H1 (cell line): ENCODE data around the gene GRK5. TPM values are rescaled to one million over a fixed set of nuclear protein-coding genes. Genes with fewer than 3 reads are reported as not detected.

ENCODE experiments used
- CTCF ChIA-PET: fragments of 300-600 bp; sonication (Branson Sonifier 250); formaldehyde crosslinking; loops from one replicate; lab custom pipeline; 2021; ENCODE audit not compliant: partially characterized antibody; lab: Charles Lee
- POLR2A ChIA-PET: fragments of 300-600 bp; sonication (Branson Sonifier 250); formaldehyde crosslinking; loops from one replicate; lab custom pipeline; 2021; ENCODE audit warnings: inconsistent platforms; ENCODE audit not compliant: partially characterized antibody; lab: Charles Lee
- DNase-seq, 2 experiments: peaks; one replicate each; pipeline versions ENCODE4 v3.0.0 to v3.0.0-alpha.2; 2010 to 2022; ENCODE audit warnings: low spot score in 2 of 2, low read depth in 1 of 2, mixed read lengths in 1 of 2
- FAIRE-seq: peaks from 2 replicates; lab custom pipeline; 2011; peaks lifted over from hg19 to GRCh38; lab: Jason Lieb, UNC
- H2AFZ ChIP-seq: 2 replicates; pipeline ENCODE4 v1.8.1; 2012; ENCODE audit warnings: low read length, inconsistent platforms
- H2AK5ac ChIP-seq: 2 replicates; pipeline ENCODE4 v1.6.1; 2013; ENCODE audit warnings: low read depth, low read length
- H2BK120ac ChIP-seq: replicated peaks from 2 replicates; pipeline ENCODE3; 2013; ENCODE audit warnings: low read depth, low read length, inconsistent platforms
- H2BK12ac ChIP-seq: 2 replicates; pipeline ENCODE4 v1.6.1; 2013; ENCODE audit warnings: low read depth, low read length
- H2BK15ac ChIP-seq: 2 replicates; pipeline ENCODE4 v1.6.1; 2013; ENCODE audit warnings: low read length
- H2BK20ac ChIP-seq: 2 replicates; pipeline ENCODE4 v1.6.1; 2013; ENCODE audit warnings: low read length
- H2BK5ac ChIP-seq: 2 replicates; pipeline ENCODE4 v1.6.1; 2013; ENCODE audit warnings: low read depth, low read length
- H3K14ac ChIP-seq: 2 replicates; pipeline ENCODE4 v1.6.1; 2013; ENCODE audit warnings: inconsistent platforms; ENCODE audit not compliant: insufficient read length
- H3K18ac ChIP-seq: 2 replicates; pipeline ENCODE4 v1.6.1; 2013; ENCODE audit warnings: low read length; ENCODE audit errors: extremely low read depth
- H3K23ac ChIP-seq: 2 replicates; pipeline ENCODE4 v1.6.1; 2013; ENCODE audit warnings: inconsistent platforms; ENCODE audit not compliant: insufficient read length
- H3K23me2 ChIP-seq: 2 replicates; pipeline ENCODE4 v1.6.1; 2013; ENCODE audit warnings: low read depth, low read length
- H3K27ac ChIP-seq: 2 replicates; pipeline ENCODE4 v1.6.1; 2011; ENCODE audit warnings: low read depth, low read length, inconsistent platforms
- H3K27me3 ChIP-seq, 4 experiments: replicated peaks in 1 of 4; 1 replicate in 1 of 4; 2 replicates in 3 of 4; pipeline versions ENCODE4 v1.6.1 to v1.8.1; 2011 to 2013; ENCODE audit warnings: low read length in 3 of 4, mild to moderate bottlenecking in 3 of 4, inconsistent platforms in 2 of 4, mixed read lengths in 2 of 4, moderate library complexity in 1 of 4; ENCODE audit not compliant: control insufficient read depth in 3 of 4, insufficient read depth in 3 of 4; ENCODE audit errors: extremely low read depth in 1 of 4
- H3K36me3 ChIP-seq, 4 experiments: 2 replicates each; pipeline versions ENCODE4 v1.6.1 to v1.8.1; 2011 to 2013; ENCODE audit warnings: mild to moderate bottlenecking in 4 of 4, low read length in 3 of 4, moderate library complexity in 2 of 4, control low read depth in 1 of 4, inconsistent platforms in 1 of 4; ENCODE audit not compliant: insufficient read depth in 4 of 4, control insufficient read depth in 2 of 4
- H3K4ac ChIP-seq: replicated peaks from 2 replicates; pipeline ENCODE3; 2013; ENCODE audit warnings: low read length, low read depth, mixed read lengths, inconsistent platforms; ENCODE audit not compliant: insufficient read length
- H3K4me1 ChIP-seq, 4 experiments: replicated peaks in 1 of 4; 1 replicate in 1 of 4; 2 replicates in 3 of 4; pipeline versions ENCODE4 v1.6.1 to v1.8.1; 2011 to 2013; ENCODE audit warnings: low read length in 3 of 4, inconsistent platforms in 2 of 4, mixed read lengths in 1 of 4; ENCODE audit not compliant: insufficient read depth in 4 of 4, control insufficient read depth in 3 of 4
- H3K4me2 ChIP-seq, 2 experiments: 2 replicates each; pipeline versions ENCODE4 v1.6.1 to v1.8.1; 2011 to 2013; ENCODE audit warnings: low read depth in 2 of 2, low read length in 2 of 2, control low read depth in 1 of 2, inconsistent platforms in 1 of 2, mild to moderate bottlenecking in 1 of 2; ENCODE audit not compliant: insufficient read depth in 1 of 2
- H3K4me3 ChIP-seq, 4 experiments: fragments of 200-600, 300-600 bp in 1 of 4; sonication (generic), shearing (Covaris generic), sonication (Bioruptor Twin) in 1 of 4; 2 replicates each; pipeline versions ENCODE4 v1.5.1 to v1.8.1; 2011 to 2016; ENCODE audit warnings: low read length in 4 of 4, low read depth in 3 of 4, control low read depth in 2 of 4, inconsistent platforms in 2 of 4, mild to moderate bottlenecking in 2 of 4, mixed read lengths in 1 of 4, moderate library complexity in 1 of 4; ENCODE audit not compliant: insufficient read depth in 2 of 4; ENCODE audit errors: extremely low read depth in 1 of 4
- H3K56ac ChIP-seq: replicated peaks from 2 replicates; pipeline ENCODE3; 2013; ENCODE audit warnings: low read depth, mild to moderate bottlenecking, mixed read lengths, low read length, inconsistent platforms; ENCODE audit not compliant: insufficient read length
- H3K79me1 ChIP-seq: 2 replicates; pipeline ENCODE4 v1.6.1; 2013; ENCODE audit warnings: low read depth, low read length, control low read depth
- H3K79me2 ChIP-seq, 2 experiments: 2 replicates each; pipeline versions ENCODE4 v1.6.1 to v1.8.1; 2012 to 2013; ENCODE audit warnings: low read length in 2 of 2, mild to moderate bottlenecking in 2 of 2, inconsistent platforms in 1 of 2; ENCODE audit not compliant: insufficient read depth in 2 of 2, control insufficient read depth in 1 of 2
- H3K9ac ChIP-seq, 4 experiments: replicated peaks in 1 of 4; 1 replicate in 1 of 4; 2 replicates in 3 of 4; pipeline versions ENCODE4 v1.6.1 to v1.8.1; 2011 to 2013; ENCODE audit warnings: low read depth in 3 of 4, low read length in 3 of 4, control low read depth in 2 of 4, mild to moderate bottlenecking in 2 of 4, moderate library complexity in 2 of 4, inconsistent platforms in 1 of 4; ENCODE audit errors: extremely low read depth in 1 of 4
- H3K9me3 ChIP-seq, 2 experiments: 2 replicates each; pipeline versions ENCODE4 v1.6.1 to v1.8.1; 2012 to 2013; ENCODE audit warnings: mild to moderate bottlenecking in 2 of 2, moderate library complexity in 2 of 2, control low read depth in 1 of 2, inconsistent platforms in 1 of 2, low read depth in 1 of 2, low read length in 1 of 2, mixed read lengths in 1 of 2; ENCODE audit not compliant: insufficient read depth in 2 of 2
- H4K20me1 ChIP-seq, 2 experiments: replicated peaks in 1 of 2; 2 replicates each; pipeline versions ENCODE3 to v1.8.1; 2011 to 2013; ENCODE audit warnings: inconsistent platforms in 2 of 2, low read length in 2 of 2, mild to moderate bottlenecking in 1 of 2; ENCODE audit not compliant: insufficient read depth in 2 of 2, control insufficient read depth in 1 of 2
- H4K5ac ChIP-seq: 2 replicates; pipeline ENCODE4 v1.6.1; 2013; ENCODE audit warnings: low read length, low read depth, mixed read lengths, inconsistent platforms; ENCODE audit not compliant: insufficient read length
- H4K8ac ChIP-seq: 2 replicates; pipeline ENCODE4 v1.8.0; 2013; ENCODE audit warnings: mild to moderate bottlenecking, moderate library complexity, low read length, inconsistent platforms; ENCODE audit not compliant: insufficient read depth; ENCODE audit errors: extremely low read depth
- H4K91ac ChIP-seq: replicated peaks from 2 replicates; pipeline ENCODE3; 2013; ENCODE audit warnings: low read length, mixed read lengths, inconsistent platforms; ENCODE audit not compliant: insufficient read length
- ASH2L ChIP-seq: fragments of 200-600, 300-600 bp; sonication (generic); IDR thresholded peaks from one replicate; pipeline ENCODE4 v1.7.1; 2017; ENCODE audit warnings: low read length
- CBX5 ChIP-seq: fragments of 300-800, 300-1000 bp; sonication (generic); IDR thresholded peaks from 2 replicates; pipeline ENCODE4 v1.7.1; 2016; ENCODE audit warnings: antibody characterized with exemption, low read length, low read depth
- EZH2 ChIP-seq: fragments of 200-600 bp; sonication (generic); IDR thresholded peaks from 2 replicates; pipeline ENCODE4 v1.7.1; 2012; ENCODE audit warnings: low read depth, mild to moderate bottlenecking, moderate library complexity, low read length, inconsistent platforms; ENCODE audit not compliant: severe bottlenecking
- JUND ChIP-seq: IDR thresholded peaks from 2 replicates; pipeline ENCODE4 v1.6.1; 2011; ENCODE audit warnings: mild to moderate bottlenecking, improper control_type of control experiment, low read length
- MAFK ChIP-seq: IDR thresholded peaks from 2 replicates; pipeline ENCODE4 v1.6.1; 2012; ENCODE audit warnings: low read depth, mild to moderate bottlenecking, improper control_type of control experiment, low read length
- POLR2A ChIP-seq, 2 experiments: IDR thresholded peaks; 1 replicate in 1 of 2; 2 replicates in 1 of 2; pipeline ENCODE4 v1.6.1; 2011; ENCODE audit warnings: low read depth in 2 of 2, low read length in 2 of 2, mild to moderate bottlenecking in 2 of 2; ENCODE audit errors: control extremely low read depth in 1 of 2
- POU5F1 ChIP-seq: IDR thresholded peaks from 2 replicates; pipeline ENCODE4 v1.6.1; 2011; ENCODE audit warnings: low read depth, mild to moderate bottlenecking, low read length, moderate library complexity
- TAF1 ChIP-seq: IDR thresholded peaks from 2 replicates; pipeline ENCODE4 v1.6.1; 2011; ENCODE audit warnings: mild to moderate bottlenecking, low read depth, low read length
- TEAD4 ChIP-seq: IDR thresholded peaks from 2 replicates; pipeline ENCODE4 v1.6.1; 2012; ENCODE audit warnings: low read depth, low read length, inconsistent platforms, mixed read lengths
- YY1 ChIP-seq: IDR thresholded peaks from 2 replicates; pipeline ENCODE4 v1.6.1; 2011; ENCODE audit warnings: low read depth, mild to moderate bottlenecking, low read length
- WGBS, 2 experiments: shearing (Covaris generic) in 1 of 2; methylation state at CpG; one replicate each; pipeline versions ENCODE4 v1.1.6 to v1.1.7; 2013 to 2015; ENCODE audit warnings: low lambda C conversion rate in 2 of 2, mixed read lengths in 2 of 2, inconsistent platforms in 1 of 2, low coverage in 1 of 2, missing lambda C conversion rate in 1 of 2; ENCODE audit not compliant: insufficient replicate concordance in 2 of 2, insufficient coverage in 1 of 2, insufficient read length in 1 of 2; ENCODE audit errors: extremely low coverage in 1 of 2, missing lambda C conversion rate in 1 of 2; 5-methylcytosine and 5-hydroxymethylcytosine counted together
- polyA plus RNA-seq, 7 experiments: library from polyadenylated mRNA; depleted of rRNA in 3 of 7; stranded (reverse) in 5 of 7; unstranded in 2 of 7; fragments of >200 nt in 5 of 7; fragments of 200-250 nt in 2 of 7; gene quantifications; 1 replicate in 5 of 7; 2 replicates in 1 of 7; 4 replicates in 1 of 7; pipeline versions ENCODE4 v1.2.1 to v1.2.3, GENCODE V29; 2011 to 2013; ENCODE audit warnings: missing spikeins in 2 of 7, mixed read lengths in 2 of 7
- total RNA-seq: library from RNA; stranded (reverse); fragmentation: NEBNext Ultra II Directional; extraction: Animal tissue kit (Norgen Biotek cat#: 25700); gene quantifications from 2 replicates; pipeline ENCODE4 v1.2.1, GENCODE V29; 2021
- TF ChIP-seq, protein P1 (sequence below): IDR thresholded peaks from 2 replicates; pipeline ENCODE4 v1.6.1; 2011; ENCODE audit warnings: low read length, improper control_type of control experiment

Gene GRK5
- total and polyA plus RNA-seq, 2 of the 8 experiments (the other 6 are each of a cell fraction or from before 2014, with no cell fraction given) = 0.54 to 2.5 TPM

- Histone ChIP-seq H3K79me1 (no peaks in the 10 kb centered on the region), H2BK20ac (no peak overlapping the region), H4K8ac (no peak overlapping the region), H3K4me1 (peaks cover 0 to 2% (median 0%) of the 10 kb centered on the region in 4 experiments; a peak in 1 of 7 replicates), H2BK120ac (no peak overlapping the region), H3K9me3 (no peaks in the 10 kb centered on the region), H3K79me2 (no peaks in the 10 kb centered on the region), H2BK15ac (no peak overlapping the region), H2AK5ac (no peak overlapping the region), H4K20me1 (no peaks in the 10 kb centered on the region), H2AFZ (no peak overlapping the region), H3K36me3 (no peaks in the 10 kb centered on the region), H3K9ac (no peak overlapping the region), H3K14ac (no peak overlapping the region), H4K5ac (no peak overlapping the region), H3K4ac (no peak overlapping the region), H3K27me3 (no peaks in the 10 kb centered on the region), H3K4me3 (no peak overlapping the region), H2BK12ac (no peak overlapping the region), H3K56ac (no peak overlapping the region), H3K23me2 (peaks cover 2% of the 10 kb centered on the region; the same call in 1 of the 2 replicates), H3K18ac (no peak overlapping the region), H3K23ac (no peak overlapping the region), H3K27ac (no peak overlapping the region), H4K91ac (no peak overlapping the region), H2BK5ac (no peak overlapping the region), H3K4me2 (no peak overlapping the region)
- TF ChIP-seq JUND (no peak), POU5F1 (no peak), YY1 (no peak), MAFK (no peak), TEAD4 (no peak), ASH2L (no peak), CBX5 (no peak), POLR2A (IDR thresholded peaks at IDR 0.05; ENCODE audit: control extremely low read depth in 1 of 2, low read depth in 2 of 2, low read length in 2 of 2) (no peak), TAF1 (no peak), EZH2 (no peak)
- TF ChIP-seq, protein P1, sequence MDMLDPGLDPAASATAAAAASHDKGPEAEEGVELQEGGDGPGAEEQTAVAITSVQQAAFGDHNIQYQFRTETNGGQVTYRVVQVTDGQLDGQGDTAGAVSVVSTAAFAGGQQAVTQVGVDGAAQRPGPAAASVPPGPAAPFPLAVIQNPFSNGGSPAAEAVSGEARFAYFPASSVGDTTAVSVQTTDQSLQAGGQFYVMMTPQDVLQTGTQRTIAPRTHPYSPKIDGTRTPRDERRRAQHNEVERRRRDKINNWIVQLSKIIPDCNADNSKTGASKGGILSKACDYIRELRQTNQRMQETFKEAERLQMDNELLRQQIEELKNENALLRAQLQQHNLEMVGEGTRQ = no peak
- FAIRE-seq (no peak), DNase-seq (no peak)
- 90% methylated on average over 5 of the region's 5 CpGs; no CpG with 5 or more reads in 1 of the 2 experiments for WGBS, 2 experiments
- ChIA-PET CTCF (interaction anchor here (0.8 to 3.8 kb wide), 3 partner anchors 9 to 162 kb away, joined by 3 to 11 read pairs (median 4); no protein-coding TSS in a partner anchor), POLR2A (interaction anchor here (0.5 kb wide), 1 partner anchor 99 kb away, joined by 3 read pairs; no protein-coding TSS in a partner anchor)
These were observed 76.0 kb downstream of the GRK5 start for GRCh38 chr10:119283387-119283786.
